HEK293 (cell line): ENCODE measurements around the gene KRT4.

Experiments used
- CTCF ChIA-PET: fragments of 350-600 bp; formaldehyde crosslinking; extraction: SDS; loops from one replicate; lab custom pipeline; 2021; ENCODE audit warnings: antibody characterized with exemption; lab: Yijun Ruan, JAX
- POLR2A ChIA-PET: fragments of 300-600 bp; formaldehyde crosslinking; extraction: SDS; loops from one replicate; lab custom pipeline; 2020; ENCODE audit warnings: antibody characterized with exemption, inconsistent platforms; lab: Yijun Ruan, JAX
- H3K27ac ChIP-seq: fragments of 200-500 bp; sonication (Bioruptor generic); 2 replicates; pipeline ENCODE4 v1.5.1; 2014; ENCODE audit warnings: low read depth, low read length, control low read depth, inconsistent platforms; ENCODE audit errors: extremely low read depth
- H3K36me3 ChIP-seq, 2 experiments: fragments of 200-500 bp in 1 of 2; sonication (Bioruptor generic) in 1 of 2; 1 replicate in 1 of 2; 2 replicates in 1 of 2; pipeline ENCODE4 v1.5.1; 2014 to 2017; ENCODE audit warnings: inconsistent platforms in 2 of 2, low read length in 2 of 2; ENCODE audit not compliant: control insufficient read depth in 2 of 2, insufficient read depth in 1 of 2
- H3K4me1 ChIP-seq: fragments of 200-500 bp; sonication (Bioruptor generic); 2 replicates; pipeline ENCODE4 v1.5.1; 2014; ENCODE audit warnings: mild to moderate bottlenecking, low read length, inconsistent platforms; ENCODE audit not compliant: control insufficient read depth, insufficient read depth
- H3K4me3 ChIP-seq: 2 replicates; pipeline ENCODE4 v1.5.1; 2011; ENCODE audit warnings: low read depth, mild to moderate bottlenecking, control low read depth, low read length, moderate library complexity
- H3K9me3 ChIP-seq: fragments of 200-500 bp; sonication (Bioruptor generic); 2 replicates; pipeline ENCODE4 v1.5.1; 2014; ENCODE audit warnings: low read depth, low read length, inconsistent platforms; ENCODE audit not compliant: control insufficient read depth, insufficient read depth
- KLF17 ChIP-seq: fragments of 450-650 bp; formaldehyde crosslinking; IDR thresholded peaks from 2 replicates; pipeline ENCODE4 v1.5.1; 2016; ENCODE audit warnings: missing biosample characterization, missing genetic modification characterization
- KLF8 ChIP-seq: fragments of 450-650 bp; formaldehyde crosslinking; IDR thresholded peaks from 2 replicates; pipeline ENCODE4 v1.5.1; 2016; ENCODE audit warnings: missing biosample characterization, missing genetic modification characterization
- OSR2 ChIP-seq: fragments of 450-650 bp; formaldehyde crosslinking; IDR thresholded peaks from 2 replicates; pipeline ENCODE4 v1.5.1; 2016; ENCODE audit warnings: missing biosample characterization, missing genetic modification characterization
- RBAK ChIP-seq: fragments of 450-650 bp; formaldehyde crosslinking; IDR thresholded peaks from 2 replicates; pipeline ENCODE4 v1.5.1; 2016; ENCODE audit warnings: missing biosample characterization, missing genetic modification characterization
- SCRT1 ChIP-seq: fragments of 450-650 bp; formaldehyde crosslinking; IDR thresholded peaks from 2 replicates; pipeline ENCODE4 v1.5.1; 2016; ENCODE audit warnings: missing biosample characterization, missing genetic modification characterization, borderline replicate concordance
- SCRT2 ChIP-seq: fragments of 450-650 bp; formaldehyde crosslinking; IDR thresholded peaks from 2 replicates; pipeline ENCODE4 v1.5.1; 2016; ENCODE audit warnings: missing biosample characterization, missing genetic modification characterization
- ZFP41 ChIP-seq: fragments of 450-650 bp; formaldehyde crosslinking; IDR thresholded peaks from 2 replicates; pipeline ENCODE4 v1.5.1; 2016; ENCODE audit warnings: missing biosample characterization, missing genetic modification characterization, borderline replicate concordance
- ZNF112 ChIP-seq: fragments of 450-650 bp; formaldehyde crosslinking; IDR thresholded peaks from 2 replicates; pipeline ENCODE4 v1.5.0; 2017; ENCODE audit warnings: missing biosample characterization, missing genetic modification characterization
- ZNF155 ChIP-seq: fragments of 450-650 bp; formaldehyde crosslinking; IDR thresholded peaks from 2 replicates; pipeline ENCODE4 v1.5.1; 2016; ENCODE audit warnings: missing biosample characterization, missing genetic modification characterization
- ZNF202 ChIP-seq: fragments of 450-650 bp; formaldehyde crosslinking; IDR thresholded peaks from 2 replicates; pipeline ENCODE4 v1.5.1; 2016; ENCODE audit warnings: missing biosample characterization, missing genetic modification characterization, borderline replicate concordance
- ZNF266 ChIP-seq: fragments of 450-650 bp; formaldehyde crosslinking; IDR thresholded peaks from 2 replicates; pipeline ENCODE4 v1.5.1; 2016; ENCODE audit warnings: missing biosample characterization, missing genetic modification characterization, low read depth
- ZNF302 ChIP-seq: fragments of 450-650 bp; formaldehyde crosslinking; IDR thresholded peaks from 2 replicates; pipeline ENCODE4 v1.5.1; 2016; ENCODE audit warnings: missing biosample characterization, missing genetic modification characterization, low read depth
- ZNF311 ChIP-seq: fragments of 450-650 bp; formaldehyde crosslinking; IDR thresholded peaks from 2 replicates; pipeline ENCODE4 v1.5.1; 2017; ENCODE audit warnings: missing biosample characterization, missing genetic modification characterization, borderline replicate concordance
- ZNF366 ChIP-seq: fragments of 450-650 bp; formaldehyde crosslinking; conservative IDR thresholded peaks from 2 replicates; pipeline ENCODE4 v1.5.1; 2016; ENCODE audit warnings: missing biosample characterization, missing genetic modification characterization
- ZNF423 ChIP-seq: fragments of 450-650 bp; formaldehyde crosslinking; IDR thresholded peaks from 2 replicates; pipeline ENCODE4 v1.5.1; 2016; ENCODE audit warnings: missing biosample characterization, missing genetic modification characterization
- ZNF513 ChIP-seq: fragments of 450-650 bp; IDR thresholded peaks from 2 replicates; pipeline ENCODE4 v1.5.1; 2018; ENCODE audit warnings: missing biosample characterization, missing genetic modification characterization
- ZNF544 ChIP-seq: fragments of 450-650 bp; formaldehyde crosslinking; IDR thresholded peaks from 2 replicates; pipeline ENCODE4 v1.5.0; 2017; ENCODE audit warnings: missing biosample characterization, missing genetic modification characterization
- ZNF555 ChIP-seq: fragments of 450-650 bp; formaldehyde crosslinking; conservative IDR thresholded peaks from 2 replicates; pipeline ENCODE4 v1.5.1; 2017; ENCODE audit warnings: missing biosample characterization, mild to moderate bottlenecking, missing genetic modification characterization, inconsistent platforms
- ZNF571 ChIP-seq: fragments of 450-650 bp; formaldehyde crosslinking; IDR thresholded peaks from 2 replicates; pipeline ENCODE4 v1.5.0; 2017; ENCODE audit warnings: missing biosample characterization, missing genetic modification characterization
- ZNF626 ChIP-seq: fragments of 450-650 bp; sonication (Bioruptor Pico); formaldehyde crosslinking; IDR thresholded peaks from 2 replicates; pipeline ENCODE4 v1.5.1; 2018; ENCODE audit warnings: missing biosample characterization, missing genetic modification characterization, inconsistent platforms
- ZSCAN30 ChIP-seq: fragments of 450-650 bp; IDR thresholded peaks from 2 replicates; pipeline ENCODE4 v1.5.1; 2018; ENCODE audit warnings: missing biosample characterization, mild to moderate bottlenecking, missing genetic modification characterization, moderate library complexity
- ZSCAN4 ChIP-seq: fragments of 450-650 bp; formaldehyde crosslinking; IDR thresholded peaks from 2 replicates; pipeline ENCODE4 v1.5.1; 2017; ENCODE audit warnings: missing biosample characterization, missing genetic modification characterization

Gene KRT4

GRCh38 chr12:52833922-52834726 lies 20.2 kb upstream of the KRT4 start, which contains the start of gene KRT79:
Gene KRT79, minus strand, starts transcription at chr12:52834311. Its CDS starts 51 bp downstream, at chr12:52834260.
- ChIA-PET CTCF (no interaction called here), POLR2A (no interaction called here)
- Histone ChIP-seq H3K27ac (no peak within 1 kb of the TSS), H3K9me3 (no peaks in the 10 kb centered on the region), H3K4me3 (no peak within 1 kb of the TSS), H3K36me3 (no peaks in the 10 kb centered on the region), H3K4me1 (no peaks in the 10 kb centered on the region)
- TF ChIP-seq ZNF311 = no peak
- TF ChIP-seq KLF8 (tag by site-specific recombination) = no peak
- TF ChIP-seq RBAK (tag by site-specific recombination) = no peak

GRCh38 chr12:52832985-52833905 lies 19.3 kb upstream of the KRT4 start:
- POLR2A ChIA-PET = no interaction called here
- Histone ChIP-seq H3K36me3 (no peaks in the 10 kb centered on the region), H3K27ac (no peak overlapping the region), H3K4me3 (no peak overlapping the region), H3K4me1 (no peaks in the 10 kb centered on the region), H3K9me3 (no peaks in the 10 kb centered on the region)
- CTCF ChIA-PET = no interaction called here
- TF ChIP-seq SCRT2 (tag by site-specific recombination) = peak; percentile 53; the same call in 1 of the 2 replicates
- TF ChIP-seq ZNF112 (tag by site-specific recombination) = no peak

- Histone ChIP-seq H3K27ac (no peak overlapping the region), H3K4me1 (no peaks in the 10 kb centered on the region), H3K9me3 (no peaks in the 10 kb centered on the region), H3K36me3 (no peaks in the 10 kb centered on the region), H3K4me3 (no peak overlapping the region)
- CTCF ChIA-PET = interaction anchor here (1.0 kb wide), 1 partner anchor 33 kb away, joined by 3 read pairs; no protein-coding TSS in a partner anchor
- TF ChIP-seq ZSCAN4 (no peak), ZNF555 (tag by site-specific recombination) (no peak), ZNF423 (tag by site-specific recombination) (no peak), SCRT1 (no peak)
- POLR2A ChIA-PET = no interaction called here
Observed at GRCh38 chr12:52832451-52832850, 18.5 kb upstream of the KRT4 start.

- POLR2A ChIA-PET = no interaction called here
- no peaks in the 10 kb centered on the region for H3K36me3 ChIP-seq
- CTCF ChIA-PET = interaction anchor here (0.6 to 1.8 kb wide), 3 partner anchors 34 to 693 kb away, joined by 3 to 4 read pairs (median 3); no protein-coding TSS in a partner anchor
- no peak for TF ChIP-seq ZNF571 (tag by site-specific recombination)
- TF ChIP-seq ZNF302 = no peak
- no peak for TF ChIP-seq ZNF544 (tag by site-specific recombination)
- TF ChIP-seq OSR2 = no peak
- no peak for TF ChIP-seq ZNF626 (tag by site-specific recombination)
- no peak for TF ChIP-seq ZSCAN30 (tag by site-specific recombination)
- no peak for TF ChIP-seq ZNF513
- no peak for TF ChIP-seq ZNF202 (tag by site-specific recombination)
- no peak for TF ChIP-seq ZNF266
- no peak for TF ChIP-seq KLF8 (tag by site-specific recombination)
- TF ChIP-seq ZFP41 = no peak
- TF ChIP-seq ZNF555 (tag by site-specific recombination) = no peak
- no peak for TF ChIP-seq ZNF155 (tag by site-specific recombination)
- TF ChIP-seq KLF17 = no peak
- TF ChIP-seq ZNF366 (tag by site-specific recombination) = no peak
Observed at GRCh38 chr12:52831251-52831650, 17.3 kb upstream of the KRT4 start.

More at GRCh38 chr12:52831251-52831650, 17.3 kb upstream of the KRT4 start:
- Histone ChIP-seq H3K4me1 (no peaks in the 10 kb centered on the region), H3K9me3 (no peaks in the 10 kb centered on the region), H3K27ac (no peak overlapping the region), H3K4me3 (no peak overlapping the region)
